Embryonic facial prominence (tissue), 1 donor: Measurements from ENCODE around the gene LIFR.

Experiments used
- DNase-seq: peaks from one replicate; pipeline ENCODE4 v3.0.0-alpha.2; 2016; ENCODE audit errors: extremely low spot score

LIFR gene

GRCh38 chr5:38515092-38515491 is 41.4 kb downstream of the LIFR start:
- no peak for DNase-seq

- no peak for DNase-seq
Observed at GRCh38 chr5:38509185-38509584, 47.3 kb downstream of the LIFR start.

- no peak for DNase-seq
Observed at GRCh38 chr5:38506302-38506701, 50.1 kb downstream of the LIFR start.

GRCh38 chr5:38500573-38501260 is 55.7 kb downstream of the LIFR start:
- no peak for DNase-seq

GRCh38 chr5:38497946-38498345 is 58.5 kb downstream of the LIFR start:
- no peak for DNase-seq

- DNase-seq = no peak
Observed at GRCh38 chr5:38494763-38495162, 61.7 kb downstream of the LIFR start.

GRCh38 chr5:38494175-38494574 is 62.3 kb downstream of the LIFR start:
- DNase-seq = no peak

GRCh38 chr5:38483805-38484398 is 72.5 kb downstream of the LIFR start:
- no peak for DNase-seq

GRCh38 chr5:38479315-38479904 is 77.0 kb downstream of the LIFR start:
- DNase-seq = no peak

GRCh38 chr5:38478878-38479277 is 77.6 kb downstream of the LIFR start:
- no peak for DNase-seq

GRCh38 chr5:38478166-38478565 is 78.3 kb downstream of the LIFR start:
- DNase-seq = no peak

GRCh38 chr5:38473008-38473407 is 83.4 kb downstream of the LIFR start:
- no peak for DNase-seq

- DNase-seq = no peak
Observed at GRCh38 chr5:38472541-38472940, 83.9 kb downstream of the LIFR start.

GRCh38 chr5:38471709-38472108 is 84.7 kb downstream of the LIFR start:
- DNase-seq = no peak

GRCh38 chr5:38469707-38470267 is 86.7 kb downstream of the LIFR start:
- DNase-seq = no peak

GRCh38 chr5:38468978-38469706 is 87.3 kb downstream of the LIFR start:
- no peak for DNase-seq

- no peak for DNase-seq
Observed at GRCh38 chr5:38468202-38468673, 88.2 kb downstream of the LIFR start.

- DNase-seq = peak; percentile 41
Observed at GRCh38 chr5:38467353-38468040, 88.9 kb downstream of the LIFR start.

GRCh38 chr5:38466424-38467189 is 89.8 kb downstream of the LIFR start:
- DNase-seq = no peak

GRCh38 chr5:38465702-38466423 is 90.6 kb downstream of the LIFR start:
- DNase-seq = no peak
